DMS79 (cell line): Measurements from ENCODE around the gene PIKFYVE.
"Not testable (repeated sequence)": the region's sequence is repeated elsewhere in the genome, so short reads cannot be mapped to it uniquely, and the experiment has no call there.

Experiments used
- DNase-seq: peaks from one replicate; lab custom pipeline; 2025; lab: John Stamatoyannopoulos, UW

Gene PIKFYVE, protein sequence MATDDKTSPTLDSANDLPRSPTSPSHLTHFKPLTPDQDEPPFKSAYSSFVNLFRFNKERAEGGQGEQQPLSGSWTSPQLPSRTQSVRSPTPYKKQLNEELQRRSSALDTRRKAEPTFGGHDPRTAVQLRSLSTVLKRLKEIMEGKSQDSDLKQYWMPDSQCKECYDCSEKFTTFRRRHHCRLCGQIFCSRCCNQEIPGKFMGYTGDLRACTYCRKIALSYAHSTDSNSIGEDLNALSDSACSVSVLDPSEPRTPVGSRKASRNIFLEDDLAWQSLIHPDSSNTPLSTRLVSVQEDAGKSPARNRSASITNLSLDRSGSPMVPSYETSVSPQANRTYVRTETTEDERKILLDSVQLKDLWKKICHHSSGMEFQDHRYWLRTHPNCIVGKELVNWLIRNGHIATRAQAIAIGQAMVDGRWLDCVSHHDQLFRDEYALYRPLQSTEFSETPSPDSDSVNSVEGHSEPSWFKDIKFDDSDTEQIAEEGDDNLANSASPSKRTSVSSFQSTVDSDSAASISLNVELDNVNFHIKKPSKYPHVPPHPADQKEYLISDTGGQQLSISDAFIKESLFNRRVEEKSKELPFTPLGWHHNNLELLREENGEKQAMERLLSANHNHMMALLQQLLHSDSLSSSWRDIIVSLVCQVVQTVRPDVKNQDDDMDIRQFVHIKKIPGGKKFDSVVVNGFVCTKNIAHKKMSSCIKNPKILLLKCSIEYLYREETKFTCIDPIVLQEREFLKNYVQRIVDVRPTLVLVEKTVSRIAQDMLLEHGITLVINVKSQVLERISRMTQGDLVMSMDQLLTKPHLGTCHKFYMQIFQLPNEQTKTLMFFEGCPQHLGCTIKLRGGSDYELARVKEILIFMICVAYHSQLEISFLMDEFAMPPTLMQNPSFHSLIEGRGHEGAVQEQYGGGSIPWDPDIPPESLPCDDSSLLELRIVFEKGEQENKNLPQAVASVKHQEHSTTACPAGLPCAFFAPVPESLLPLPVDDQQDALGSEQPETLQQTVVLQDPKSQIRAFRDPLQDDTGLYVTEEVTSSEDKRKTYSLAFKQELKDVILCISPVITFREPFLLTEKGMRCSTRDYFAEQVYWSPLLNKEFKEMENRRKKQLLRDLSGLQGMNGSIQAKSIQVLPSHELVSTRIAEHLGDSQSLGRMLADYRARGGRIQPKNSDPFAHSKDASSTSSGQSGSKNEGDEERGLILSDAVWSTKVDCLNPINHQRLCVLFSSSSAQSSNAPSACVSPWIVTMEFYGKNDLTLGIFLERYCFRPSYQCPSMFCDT (N-terminal part only)

DNA sequence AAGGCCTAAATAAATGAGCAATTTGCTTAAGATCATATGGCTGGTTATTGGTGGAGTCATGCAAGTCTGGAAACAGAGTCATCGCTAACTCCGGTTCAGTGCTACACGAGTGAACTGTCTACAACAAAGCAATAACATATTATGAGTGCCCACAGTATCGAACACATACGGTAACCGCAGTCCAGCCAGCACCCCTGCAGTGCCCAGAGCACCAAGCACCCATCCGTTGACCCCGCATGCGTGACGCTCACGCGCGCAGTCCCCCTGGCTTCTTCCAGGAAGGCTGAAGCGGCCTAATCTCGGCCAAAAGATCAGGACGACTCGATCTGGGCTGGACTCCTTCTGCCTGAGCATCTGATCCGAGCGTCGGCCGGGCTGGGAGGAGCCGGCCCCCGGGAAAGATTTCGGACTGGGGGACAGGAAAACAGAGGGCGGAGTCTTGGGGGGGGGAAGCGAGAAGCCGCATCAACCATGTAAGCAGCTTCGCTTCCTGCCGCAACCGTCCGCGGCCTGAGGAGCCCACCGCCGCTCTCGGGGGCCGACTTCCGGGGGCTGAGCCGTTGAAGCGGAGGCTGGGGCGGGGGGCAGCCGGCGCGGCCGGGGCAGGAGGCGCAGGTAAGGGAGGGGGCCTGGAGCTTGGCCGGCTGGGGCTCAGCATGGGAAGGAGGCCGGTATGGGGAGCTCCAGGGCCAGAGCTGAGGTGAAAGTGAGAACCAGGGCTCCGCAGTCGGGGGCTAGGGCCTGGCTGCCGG is at the start of gene PIKFYVE:
PIKFYVE (plus strand) TSS at position 455 of the 752 bp plus-strand sequence. CDS start 5,265 bp downstream, outside the sequence.
- peak; percentile 96 for DNase-seq

DNA sequence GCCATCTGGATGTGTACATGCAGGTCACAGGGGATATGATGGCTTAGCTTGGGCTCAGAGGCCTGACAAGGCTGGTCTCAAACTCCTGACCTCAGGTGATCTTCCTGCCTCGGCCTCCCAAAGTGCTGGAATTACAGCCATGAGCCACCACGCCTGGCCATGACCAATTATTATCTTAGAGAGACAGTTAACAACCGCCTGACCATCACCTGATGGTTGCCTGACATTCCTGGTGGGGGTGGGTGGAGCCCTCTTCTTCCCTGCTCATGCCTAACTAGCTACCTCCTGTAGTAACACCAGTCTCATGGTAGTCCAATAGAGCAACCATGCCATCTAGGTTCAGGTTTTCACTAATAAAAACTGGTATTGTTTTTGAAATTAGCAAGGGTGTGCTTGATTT is 44.2 kb upstream of the PIKFYVE start:
- DNase-seq = not testable (repeated sequence)

DNA sequence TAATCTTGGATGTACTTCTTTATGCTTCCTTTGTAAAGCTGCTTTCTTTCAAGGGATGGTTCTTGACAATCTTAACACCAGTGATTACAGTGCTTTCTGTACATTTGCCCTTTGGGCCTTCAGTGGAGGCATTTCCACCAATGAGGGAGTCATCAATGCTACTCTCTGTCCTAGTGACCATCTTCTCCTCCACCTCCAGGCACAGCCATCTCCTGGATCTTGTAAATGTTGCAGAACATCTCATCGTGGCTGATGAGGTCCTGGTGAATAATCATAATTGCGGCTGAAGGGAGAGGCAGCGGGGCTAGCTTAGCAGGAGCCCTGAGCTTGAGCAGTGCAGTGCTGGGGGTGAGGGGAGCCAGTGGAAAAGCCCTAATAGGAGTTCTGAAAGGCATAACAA is 43.7 kb upstream of the PIKFYVE start:
- DNase-seq = no peak

DNA sequence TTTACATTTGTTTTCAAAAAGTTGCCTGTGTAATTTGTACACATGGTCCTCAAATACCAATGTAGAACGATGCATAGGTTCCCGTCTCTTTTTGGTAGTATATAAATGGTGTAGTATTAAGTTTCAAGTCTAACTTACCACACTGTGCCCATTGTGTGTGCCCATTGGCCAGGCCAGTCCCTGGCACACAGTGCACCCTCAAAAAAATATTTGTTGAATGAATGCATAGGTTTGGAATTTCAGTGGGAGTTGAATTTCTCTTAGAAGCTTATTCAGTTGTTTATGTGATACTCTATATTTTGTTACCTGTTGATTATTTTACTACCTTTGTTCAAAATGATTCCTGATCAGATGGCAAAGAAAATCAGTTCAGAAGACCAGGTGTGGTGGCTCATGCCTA is 41.3 kb upstream of the PIKFYVE start:
- DNase-seq = no peak

DNA sequence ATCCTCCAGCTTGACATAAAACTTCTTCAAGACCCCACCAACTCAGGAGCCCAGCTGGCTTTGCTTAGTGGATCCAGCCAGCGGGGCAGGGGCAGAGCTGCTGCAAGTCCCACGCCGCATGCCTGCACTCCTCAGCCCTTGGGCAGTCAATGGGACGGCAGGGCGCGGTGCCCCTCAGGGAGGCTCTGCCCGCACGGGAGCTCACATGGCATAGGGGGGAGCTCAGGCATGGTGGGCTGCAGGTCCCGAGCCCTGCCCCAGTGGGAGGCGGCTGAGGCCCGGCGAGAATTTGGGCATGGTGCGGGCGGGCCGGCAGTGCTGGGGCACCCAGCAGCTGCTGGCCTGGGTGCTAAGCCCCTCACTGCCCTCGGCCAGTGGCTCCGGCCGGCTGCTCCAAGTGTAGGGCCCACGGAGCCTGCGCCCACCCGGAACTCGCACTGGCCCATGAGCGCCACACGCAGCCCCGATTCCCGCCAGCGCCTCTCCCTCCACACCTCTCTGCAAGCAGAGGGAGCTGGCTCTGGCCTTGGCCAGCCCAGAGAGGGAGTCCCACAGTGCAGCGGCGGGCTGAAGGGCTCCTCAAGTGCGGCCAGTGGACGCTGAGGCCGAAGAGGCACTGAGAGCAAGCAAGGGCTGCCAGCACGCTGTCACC is 38.3 kb upstream of the PIKFYVE start:
- no peak for DNase-seq

DNA sequence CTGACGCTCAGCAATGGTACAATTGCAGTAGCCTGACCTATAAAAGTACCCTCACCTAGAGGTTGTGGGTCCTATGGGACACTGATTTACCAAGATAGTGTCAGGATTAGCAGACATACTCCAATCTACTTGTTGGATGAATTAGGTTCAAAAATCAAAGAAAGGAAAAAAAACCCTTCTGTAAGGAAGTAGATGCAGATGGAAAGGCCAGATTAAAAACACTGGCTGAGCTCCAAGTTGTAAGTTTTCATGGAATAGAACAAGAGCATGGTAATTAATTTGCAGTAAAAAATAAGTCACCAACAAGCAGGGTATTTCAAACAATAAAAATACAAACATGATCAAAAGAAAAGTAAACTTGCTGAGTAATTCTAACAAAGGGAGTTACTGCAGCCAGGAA is 37.6 kb upstream of the PIKFYVE start:
- DNase-seq = no peak

DNA sequence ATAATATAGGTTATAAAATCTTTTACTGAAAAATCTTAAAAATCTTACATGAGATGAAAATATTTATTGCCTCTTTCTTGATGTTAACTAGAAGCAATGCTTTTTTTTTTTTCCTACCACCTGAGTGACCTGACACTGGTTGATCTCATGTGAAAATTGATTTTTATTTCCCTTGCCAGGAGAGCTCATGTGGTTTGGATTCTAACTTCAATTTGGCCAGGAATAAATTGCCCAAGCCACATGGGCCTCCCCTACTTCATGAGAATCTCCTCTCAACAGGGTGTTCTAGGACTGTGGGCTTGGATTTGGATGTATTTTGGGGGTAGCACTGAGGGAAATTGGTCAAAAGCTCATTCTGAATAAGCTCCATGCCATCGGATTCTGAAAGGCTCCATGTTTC is 31.3 kb upstream of the PIKFYVE start:
- DNase-seq = no peak

DNA sequence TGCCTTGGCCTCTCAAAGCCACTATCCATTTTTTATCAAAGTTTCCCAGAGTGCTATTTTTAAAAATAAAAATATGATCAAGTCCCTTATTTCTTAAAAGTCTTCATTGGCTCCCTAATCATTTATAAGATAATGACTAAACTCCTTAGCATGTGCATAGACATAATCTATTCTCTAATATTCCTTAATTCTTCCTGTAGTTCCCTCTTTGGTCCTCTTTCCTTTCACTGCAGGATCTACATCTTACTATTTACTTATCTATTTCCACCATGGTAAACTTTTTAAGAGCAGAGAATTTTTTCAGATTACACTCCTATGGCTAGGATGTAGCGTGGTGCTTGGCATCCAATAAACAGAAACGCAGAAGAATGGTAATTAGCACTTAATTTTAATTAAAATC is 30.2 kb upstream of the PIKFYVE start:
- DNase-seq = no peak

DNA sequence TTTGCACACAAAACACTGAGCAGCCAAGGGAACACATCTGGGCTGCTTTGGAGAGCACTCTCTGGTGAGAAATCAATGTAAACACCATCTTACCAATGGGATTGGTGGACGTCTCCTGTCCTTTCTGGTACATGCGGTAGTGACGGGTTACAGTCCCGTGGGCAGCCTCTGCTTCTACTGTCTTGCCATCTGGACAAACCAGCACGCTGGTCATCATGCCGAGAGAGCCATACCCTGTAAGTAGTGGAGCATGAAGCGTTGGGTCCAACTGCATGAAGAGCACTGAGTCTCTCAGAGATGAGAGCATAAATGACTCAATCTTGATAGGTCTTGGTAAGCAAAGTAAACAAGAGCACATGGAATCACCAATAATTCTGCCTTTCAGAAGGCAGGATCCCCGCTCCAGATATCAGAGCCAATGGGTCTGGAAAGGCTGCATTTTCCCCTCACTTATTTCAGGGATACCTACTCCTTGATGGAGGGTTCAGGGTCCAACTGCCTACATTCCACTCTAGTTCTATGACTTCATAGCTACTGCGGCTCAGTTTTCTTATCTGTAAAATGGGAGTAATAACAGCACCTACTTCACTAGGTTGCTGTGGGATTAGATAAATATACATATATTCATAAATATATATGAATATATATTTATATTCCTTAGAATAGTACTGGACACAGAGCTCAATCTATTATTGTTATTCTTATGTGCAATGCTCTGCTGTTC is 26.1 kb upstream of the PIKFYVE start:
- no peak for DNase-seq

DNA sequence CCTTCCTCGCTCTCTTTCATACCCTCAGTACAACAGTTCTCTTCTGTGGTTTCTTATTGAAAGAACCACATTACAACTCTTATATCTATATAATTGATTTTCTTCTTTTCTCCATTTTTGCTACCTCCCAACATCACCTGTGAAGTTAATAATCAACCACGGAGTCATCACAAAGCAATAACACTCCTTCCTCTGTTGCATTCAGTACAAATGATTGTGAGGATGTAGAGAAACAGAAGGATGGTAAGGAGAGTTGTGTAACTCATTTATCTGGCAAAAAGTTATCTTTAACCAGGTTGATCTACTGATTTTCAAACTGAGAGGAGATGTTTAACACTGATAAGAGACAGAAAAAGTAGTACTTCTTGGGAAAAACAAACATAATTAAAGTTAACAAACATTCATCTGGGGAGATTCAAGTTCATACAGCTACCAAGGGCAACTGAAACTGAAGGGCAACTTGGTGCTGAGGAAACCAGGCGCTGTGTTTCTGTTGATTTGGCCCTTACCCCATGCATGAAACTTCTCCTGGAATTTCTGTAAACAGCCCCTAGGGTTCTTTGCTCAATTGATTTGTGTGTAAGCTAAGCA is 25.3 kb upstream of the PIKFYVE start:
- no peak for DNase-seq

DNA sequence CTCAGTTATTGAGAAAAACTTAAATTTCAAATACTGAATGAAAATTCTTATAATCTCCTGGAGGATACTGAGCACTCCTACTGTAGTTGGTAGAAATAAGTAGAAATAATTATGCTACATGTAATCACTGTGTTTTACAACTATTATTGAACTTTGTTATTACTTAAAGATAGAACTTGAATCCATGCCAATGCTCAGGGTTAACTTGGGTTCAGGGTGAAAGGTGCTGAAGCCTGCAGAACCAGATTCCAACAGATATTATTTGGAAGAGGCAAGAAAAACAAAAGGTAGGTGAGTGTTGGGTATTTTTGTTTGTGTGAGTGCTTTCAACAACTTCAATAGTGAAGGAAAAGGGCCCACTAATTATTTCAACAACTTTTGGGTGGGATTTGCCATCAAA is 21.6 kb upstream of the PIKFYVE start:
- no peak for DNase-seq

DNA sequence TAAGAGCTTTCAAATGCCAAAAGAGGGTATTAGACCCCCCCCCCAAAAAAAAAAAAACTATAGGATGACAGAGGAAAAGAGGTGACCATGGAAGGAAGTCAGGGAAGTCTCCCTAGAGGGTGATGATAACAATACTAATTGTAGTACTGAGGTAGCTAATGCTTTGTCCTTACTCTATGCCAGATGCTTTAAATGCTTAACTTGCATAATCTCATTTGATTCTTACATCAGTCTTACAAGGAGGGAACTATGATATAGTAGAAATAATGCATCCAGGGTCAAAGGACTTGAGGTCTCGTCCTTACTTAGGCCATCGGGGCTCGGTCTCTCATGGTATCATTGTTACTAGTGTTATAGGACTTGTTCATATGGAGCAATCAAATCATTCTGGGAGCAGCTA is 20.3 kb upstream of the PIKFYVE start:
- no peak for DNase-seq

DNA sequence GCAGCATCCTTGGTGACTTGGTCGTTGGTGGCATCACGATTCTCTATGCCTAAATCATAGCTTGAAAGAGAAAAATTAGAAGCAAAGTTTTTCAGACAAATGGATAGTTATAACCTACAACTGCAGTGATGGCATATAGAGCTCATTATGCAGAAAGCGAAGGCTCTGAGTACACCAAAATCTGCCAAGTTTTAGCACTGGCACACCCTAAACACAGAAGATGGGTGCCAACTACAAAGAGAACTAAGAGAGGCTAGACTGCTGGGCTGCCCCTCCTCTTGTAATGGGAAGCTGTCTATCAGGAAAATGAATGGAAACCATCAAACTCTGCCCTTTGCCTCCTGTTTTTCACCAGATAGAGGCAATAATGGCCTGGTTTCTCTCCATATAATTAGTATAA is 17.5 kb upstream of the PIKFYVE start:
- no peak for DNase-seq

DNA sequence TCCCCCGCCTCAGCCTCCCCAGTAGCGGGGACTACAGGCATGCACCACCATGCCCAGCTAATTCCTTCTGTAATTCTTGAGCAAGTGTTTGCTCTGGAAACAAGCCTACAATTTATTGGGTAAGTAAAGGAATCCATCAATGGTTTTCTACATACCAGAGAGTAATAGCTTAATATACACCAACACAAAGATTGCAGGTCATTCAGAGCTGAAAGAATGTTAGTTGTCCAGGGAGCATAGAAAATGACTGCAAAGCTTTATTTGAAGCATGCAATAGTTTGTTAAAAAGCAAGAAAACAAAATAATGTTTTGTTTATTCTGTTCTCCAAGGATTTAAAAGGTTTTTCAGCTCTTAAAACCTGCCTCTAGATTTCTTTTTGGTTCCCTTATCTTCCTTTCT is 16.8 kb upstream of the PIKFYVE start:
- DNase-seq = no peak

DNA sequence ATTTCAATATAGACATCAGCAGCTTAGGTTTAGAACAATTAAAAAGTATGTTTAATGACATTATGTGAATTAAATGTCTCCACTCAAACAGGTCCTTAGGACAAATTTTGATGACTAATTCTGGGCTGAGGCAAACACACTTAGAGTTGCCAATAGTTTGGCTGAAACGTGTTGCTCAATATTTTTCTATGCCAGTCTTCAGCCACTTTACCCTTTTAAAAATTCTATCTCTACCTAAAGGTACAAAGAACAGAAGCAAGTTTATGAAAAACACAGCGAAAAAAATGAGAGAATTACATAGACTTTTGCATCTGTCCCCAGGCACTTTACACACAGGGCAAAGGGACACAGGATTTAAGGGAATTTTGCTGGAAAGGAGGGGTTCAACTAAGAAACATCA is 15.7 kb upstream of the PIKFYVE start:
- no peak for DNase-seq

DNA sequence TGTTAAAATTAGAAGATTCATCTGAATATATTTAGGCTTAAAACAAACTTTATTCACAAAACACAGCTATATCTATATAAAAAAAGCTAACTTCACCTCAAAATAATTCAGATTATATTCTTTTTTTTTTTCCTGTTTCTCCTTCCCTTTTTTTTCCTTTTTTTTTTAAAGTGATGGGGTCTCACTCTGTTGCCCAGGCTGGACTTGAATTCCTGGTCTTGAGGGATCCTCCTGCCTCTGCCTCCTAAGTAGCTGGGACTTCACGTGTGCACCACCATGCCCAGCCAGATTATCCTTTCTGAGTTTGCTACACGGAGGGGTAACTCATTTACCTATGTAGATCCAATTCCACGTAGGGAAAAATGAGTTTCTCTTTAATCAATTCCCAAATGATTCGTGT is 15.0 kb upstream of the PIKFYVE start:
- DNase-seq = no peak

DNA sequence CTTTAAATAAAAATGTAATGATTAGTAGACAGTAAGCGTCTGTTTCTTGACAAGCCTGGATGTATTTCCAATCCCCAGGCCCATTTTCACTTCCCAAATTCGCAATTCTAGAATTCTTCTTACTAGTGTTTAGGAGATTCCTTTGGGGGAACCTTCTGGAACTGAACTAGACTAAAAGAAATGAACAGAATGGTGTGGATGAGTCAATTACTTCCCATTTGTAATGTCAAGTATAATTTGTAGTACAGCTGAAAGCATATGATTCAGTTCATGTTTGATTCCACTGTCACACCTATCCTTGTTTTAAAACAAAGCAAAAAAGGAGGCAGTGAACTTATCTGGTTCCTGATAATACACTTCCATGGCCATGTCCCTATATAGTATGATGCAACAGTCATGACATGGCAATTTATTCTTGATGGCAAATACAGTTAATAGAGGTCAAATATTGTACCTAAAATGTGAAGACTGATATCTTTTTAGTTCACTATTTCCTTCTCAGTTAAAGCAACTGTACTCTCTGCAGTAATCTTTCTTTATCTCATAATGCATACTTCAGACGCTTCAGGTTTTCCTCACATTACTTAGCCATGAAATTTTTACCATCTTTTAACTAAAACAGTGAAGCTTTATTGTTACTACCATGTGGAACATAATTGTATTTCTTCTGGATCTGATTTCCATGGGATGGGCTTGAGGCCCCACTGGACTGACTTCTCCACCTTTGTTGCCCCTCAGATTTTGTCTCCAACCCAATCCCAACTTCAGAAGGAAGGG is 13.2 kb upstream of the PIKFYVE start:
- DNase-seq = no peak

DNA sequence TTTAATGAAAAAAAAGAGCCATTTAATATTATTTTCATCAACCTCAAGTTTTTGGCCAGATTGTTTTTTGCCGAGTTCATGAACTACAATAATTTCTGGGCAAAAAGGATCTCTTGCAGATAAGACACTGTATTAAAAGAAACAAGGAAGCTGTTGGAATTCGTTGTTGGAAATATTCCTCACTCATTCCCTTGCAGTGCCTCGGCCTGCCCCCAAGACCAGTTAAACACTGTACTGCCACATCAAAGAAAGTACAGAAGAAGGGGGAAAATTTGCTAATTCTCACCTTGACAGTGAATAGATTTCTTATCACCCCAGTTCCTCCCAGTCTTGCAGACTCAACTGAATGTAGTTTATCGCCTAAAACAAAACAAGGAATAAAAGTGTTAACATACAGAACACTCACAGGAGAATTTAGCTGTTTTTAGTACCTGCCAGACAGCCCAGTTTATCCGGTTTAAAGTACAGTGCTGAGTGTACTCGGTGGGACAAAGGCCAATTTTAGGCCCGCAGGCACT is 12.4 kb upstream of the PIKFYVE start:
- no peak for DNase-seq
